ENCODE results near the gene PXDC1.
"Not testable (repeated sequence)": the region's sequence is repeated elsewhere in the genome, so short reads cannot be mapped to it uniquely, and the experiment has no call there.

Gene PXDC1

DNA sequence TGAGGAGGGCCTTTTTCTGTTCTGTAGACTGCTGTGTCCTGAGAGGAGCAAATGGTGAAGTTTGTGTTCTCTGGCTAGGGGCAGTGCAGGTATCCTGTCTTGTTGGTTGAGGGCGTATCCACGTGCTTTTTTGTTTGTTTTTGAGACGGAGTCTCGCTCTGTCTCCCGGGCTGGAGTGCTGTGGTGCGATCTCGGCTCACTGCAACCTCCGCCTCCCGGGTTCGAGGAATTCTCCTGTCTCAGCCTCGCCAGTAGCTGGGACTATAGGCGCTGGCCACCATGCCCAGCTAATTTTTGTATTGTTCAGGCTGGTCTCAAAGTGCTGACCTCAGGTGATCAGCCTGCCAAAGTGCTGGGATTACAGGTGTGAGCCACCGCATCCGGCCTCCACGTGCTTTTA is 10.8 kb upstream of the PXDC1 start:
- no peak for DNase-seq

DNA sequence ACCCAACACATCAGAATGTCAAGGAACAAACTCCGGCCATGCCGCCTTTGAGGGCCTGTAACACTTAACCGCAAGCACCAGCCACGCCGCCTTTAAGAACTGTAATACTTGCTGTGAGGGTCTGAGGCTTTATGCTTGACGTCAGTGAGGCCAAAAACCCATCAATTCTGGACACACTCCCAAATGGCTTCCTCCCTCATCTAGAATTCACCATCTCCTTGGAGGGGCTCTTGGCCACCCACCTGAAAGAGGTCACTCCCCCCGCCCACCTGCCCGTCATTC is 10.4 kb upstream of the PXDC1 start:
- no peak for DNase-seq

DNA sequence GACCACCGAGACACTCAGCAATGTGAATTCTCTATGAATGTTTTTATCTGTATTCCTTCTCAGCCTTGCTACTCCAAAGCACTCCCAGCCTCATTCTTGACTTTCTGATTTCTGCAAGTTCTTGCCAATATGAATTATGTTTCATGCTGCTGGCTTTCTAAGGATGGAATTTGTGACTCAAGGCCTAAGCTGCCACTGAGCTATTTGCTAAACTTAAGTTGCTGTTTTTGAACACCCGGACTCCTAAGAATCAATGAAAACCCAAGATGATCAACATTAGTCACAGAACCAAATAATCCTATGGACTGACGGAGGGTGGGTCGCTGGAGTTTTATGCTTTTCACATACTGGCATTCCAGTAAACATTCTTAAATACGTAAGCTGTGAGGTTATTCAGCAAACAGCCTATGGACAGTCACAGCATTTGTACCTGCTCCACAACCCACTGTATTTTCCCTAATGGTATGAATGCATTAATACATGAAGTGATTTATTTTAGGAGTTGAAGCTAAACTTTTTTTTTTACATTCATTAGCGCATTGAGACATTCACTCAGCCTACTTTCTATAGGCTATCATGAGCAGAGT is 8.2 kb upstream of the PXDC1 start:
- DNase-seq, result no peak

DNA sequence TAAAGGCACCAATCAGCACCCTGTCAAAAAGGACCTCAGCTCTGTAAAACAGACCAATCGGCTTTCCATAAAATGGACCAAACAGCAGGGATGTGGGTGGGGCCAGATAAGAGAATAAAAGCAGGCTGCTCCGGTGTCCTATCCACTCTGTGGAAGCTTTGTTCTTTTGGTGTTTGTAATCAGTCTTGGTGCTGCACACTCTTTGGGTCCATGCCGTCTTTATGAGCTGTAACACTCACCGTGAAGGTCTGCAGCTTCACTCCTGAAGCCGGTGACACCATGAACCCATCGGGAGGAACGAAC is 7.3 kb upstream of the PXDC1 start:
- no peak for DNase-seq

DNA sequence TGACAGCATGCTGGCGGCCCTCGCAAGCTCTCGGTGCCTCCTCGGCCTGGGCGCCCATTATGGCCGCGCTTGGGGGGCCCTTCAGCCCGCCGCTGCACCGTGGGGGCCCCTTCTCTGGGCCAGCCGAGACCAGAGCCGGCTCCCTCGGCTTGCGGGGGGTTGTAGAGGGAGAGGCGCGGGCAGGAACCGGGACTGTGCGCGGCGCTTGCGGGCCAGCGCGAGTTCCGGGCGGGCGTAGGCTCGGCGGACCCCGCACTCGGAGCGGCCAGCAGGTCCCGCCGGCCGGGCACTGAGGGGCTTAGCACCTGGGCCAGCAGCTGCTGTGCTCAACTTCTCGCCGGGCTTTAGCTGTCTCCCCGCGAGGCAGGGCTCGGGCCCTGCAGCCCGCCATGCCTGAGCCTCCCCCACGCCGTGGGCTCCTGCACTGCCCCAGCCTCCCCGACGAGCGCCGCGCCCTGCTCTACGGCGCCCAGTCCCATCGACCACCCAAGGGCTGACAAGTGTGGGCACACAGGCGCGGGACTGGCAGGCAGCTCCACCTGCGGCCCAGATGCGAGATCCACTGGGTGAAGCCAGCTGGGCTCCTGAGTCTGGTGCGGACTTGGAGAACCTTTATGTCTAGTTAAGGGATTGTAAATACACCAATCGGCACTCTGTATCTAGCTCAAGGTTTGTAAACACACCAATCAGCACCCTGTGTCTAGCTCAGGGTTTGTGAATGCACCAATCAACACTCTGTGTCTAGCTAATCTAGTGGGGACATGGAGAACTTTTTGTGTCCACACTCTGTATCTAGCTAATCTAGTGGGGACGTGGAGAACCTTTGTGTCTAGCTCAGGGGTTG is 6.7 kb upstream of the PXDC1 start:
- DNase-seq, result not testable (repeated sequence)

DNA sequence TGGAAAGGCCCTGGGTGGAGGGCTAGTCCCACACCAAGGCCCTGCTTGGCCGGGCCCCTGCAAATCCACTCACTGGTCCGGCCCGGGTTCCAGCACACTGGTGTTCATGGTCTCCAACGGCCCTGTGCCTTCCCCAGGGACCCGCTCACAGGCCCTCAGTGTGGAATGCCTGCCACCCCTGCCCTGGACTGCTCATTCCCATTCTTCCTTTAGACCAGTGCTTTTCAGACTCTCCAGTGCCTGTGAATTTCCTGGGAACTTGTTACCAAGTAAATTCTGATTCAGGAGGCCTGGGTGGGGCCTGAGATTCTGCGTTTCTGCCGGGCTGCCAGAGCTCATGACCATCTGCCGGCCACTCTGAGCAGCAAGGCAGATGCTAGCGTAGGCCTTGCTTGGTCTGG is 5.7 kb upstream of the PXDC1 start:
- DNase-seq, result no peak

DNA sequence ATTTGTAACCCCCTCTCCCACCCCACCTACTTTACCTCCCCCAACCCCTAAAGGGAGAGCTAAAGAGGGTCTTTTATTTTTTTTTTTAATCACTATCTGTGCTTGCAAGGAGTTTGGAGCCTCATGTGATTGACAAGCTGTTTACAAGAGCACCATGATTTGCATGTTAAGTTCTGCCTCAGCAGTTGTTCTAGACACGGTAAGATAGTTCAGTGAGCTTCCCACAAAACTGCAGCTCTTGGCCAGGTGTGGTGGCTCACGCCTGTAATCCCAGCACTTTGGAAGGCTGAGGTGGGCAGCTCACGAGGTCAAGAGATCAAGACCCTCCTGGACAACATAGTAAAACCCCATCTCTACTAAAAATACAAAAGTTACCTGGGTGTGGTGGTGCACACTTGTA is 5.0 kb upstream of the PXDC1 start:
- DNase-seq, result no peak

DNA sequence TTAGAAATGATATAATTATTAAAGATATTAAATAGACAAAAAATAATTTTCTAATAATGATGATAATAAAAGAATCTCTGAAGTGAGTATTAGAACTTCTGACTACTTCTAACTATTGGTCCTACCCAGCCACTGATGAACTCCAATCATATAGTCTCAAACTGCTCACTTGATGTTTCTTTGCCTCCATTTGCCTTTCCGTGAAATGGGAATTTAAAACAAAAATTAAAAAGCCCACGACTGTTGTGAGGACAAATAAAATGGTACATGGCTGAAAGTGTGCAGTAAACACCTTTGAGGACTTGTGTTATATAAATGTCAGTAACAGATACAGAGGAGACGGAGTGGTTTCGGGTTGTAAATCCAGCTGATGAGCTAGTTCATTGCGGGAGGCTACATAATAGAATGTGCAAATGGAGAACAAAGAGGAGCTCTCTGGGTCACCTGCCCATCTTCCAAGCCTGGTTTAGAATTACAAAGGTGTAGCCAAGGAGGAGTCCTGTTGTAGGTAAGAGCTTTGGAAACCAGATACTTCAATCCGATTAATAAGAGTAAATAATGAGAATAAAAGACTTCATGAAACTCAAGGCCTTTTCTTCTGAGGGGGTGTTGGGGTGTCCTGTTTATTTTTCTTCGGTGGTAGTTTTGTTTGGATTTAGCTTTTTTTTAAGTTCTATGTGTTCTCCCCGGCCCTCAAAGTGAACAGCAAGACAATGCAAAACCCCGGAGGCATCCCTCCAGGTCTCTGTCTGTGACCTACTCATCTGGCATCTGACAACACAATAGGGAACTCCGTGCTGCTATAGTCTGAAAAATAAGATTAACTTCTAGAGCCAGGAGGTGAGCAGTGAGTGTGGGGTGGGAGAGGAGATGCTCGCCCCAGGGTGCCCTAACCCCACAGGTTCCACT is 4.4 kb upstream of the PXDC1 start:
- DNase-seq, result no peak

DNA sequence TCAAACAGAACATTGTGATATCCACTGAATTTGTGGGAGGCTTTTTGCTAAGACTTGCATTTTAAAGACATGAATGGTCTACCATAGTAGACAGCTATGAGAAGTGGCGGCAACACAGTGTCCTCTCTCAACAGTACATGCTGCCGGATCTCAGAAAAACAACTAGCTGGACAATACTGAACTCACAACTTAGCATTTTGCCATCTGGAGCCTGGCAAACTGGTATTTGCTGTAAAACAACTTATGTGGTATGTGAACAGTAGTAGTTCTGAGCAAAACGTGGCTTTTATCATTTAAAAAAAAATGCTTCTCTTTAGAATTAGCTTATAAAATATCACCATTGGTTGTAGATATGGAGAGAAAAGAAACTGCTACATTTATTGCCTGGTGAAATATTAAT is 3.3 kb upstream of the PXDC1 start:
- no peak for DNase-seq

DNA sequence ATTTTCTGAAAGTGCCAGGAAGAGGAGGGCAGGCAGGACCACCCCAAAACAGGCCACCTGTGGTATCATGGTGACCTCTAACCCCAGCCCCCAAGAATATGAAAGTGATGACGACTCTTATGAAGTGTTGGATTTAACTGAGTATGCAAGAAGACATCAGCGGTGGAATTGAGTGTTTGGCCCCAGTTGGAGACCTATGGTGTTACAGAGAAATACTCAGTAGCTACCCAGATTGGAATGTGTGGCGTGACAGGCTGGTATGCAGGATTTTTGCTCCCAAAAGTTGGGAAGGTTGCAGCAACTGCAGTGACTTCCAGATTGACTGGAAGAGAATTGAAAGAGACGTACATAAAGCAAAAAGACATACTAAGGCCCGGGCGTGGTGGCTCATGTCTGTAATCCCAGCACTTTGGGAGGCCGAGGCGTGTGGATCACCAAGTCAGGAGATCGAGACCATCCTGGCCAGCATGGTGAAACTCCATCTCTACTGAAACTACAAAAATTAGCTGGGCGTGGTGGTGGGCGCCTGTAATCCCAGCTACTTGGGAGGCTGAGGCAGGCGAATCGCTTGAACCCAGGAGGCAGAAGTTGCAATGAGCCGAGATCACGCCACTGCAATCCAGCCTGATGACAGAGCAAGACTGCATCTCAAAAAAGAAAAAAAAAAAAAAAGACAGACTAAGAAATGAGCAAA is 2.7 kb upstream of the PXDC1 start:
- not testable (repeated sequence) for DNase-seq

DNA sequence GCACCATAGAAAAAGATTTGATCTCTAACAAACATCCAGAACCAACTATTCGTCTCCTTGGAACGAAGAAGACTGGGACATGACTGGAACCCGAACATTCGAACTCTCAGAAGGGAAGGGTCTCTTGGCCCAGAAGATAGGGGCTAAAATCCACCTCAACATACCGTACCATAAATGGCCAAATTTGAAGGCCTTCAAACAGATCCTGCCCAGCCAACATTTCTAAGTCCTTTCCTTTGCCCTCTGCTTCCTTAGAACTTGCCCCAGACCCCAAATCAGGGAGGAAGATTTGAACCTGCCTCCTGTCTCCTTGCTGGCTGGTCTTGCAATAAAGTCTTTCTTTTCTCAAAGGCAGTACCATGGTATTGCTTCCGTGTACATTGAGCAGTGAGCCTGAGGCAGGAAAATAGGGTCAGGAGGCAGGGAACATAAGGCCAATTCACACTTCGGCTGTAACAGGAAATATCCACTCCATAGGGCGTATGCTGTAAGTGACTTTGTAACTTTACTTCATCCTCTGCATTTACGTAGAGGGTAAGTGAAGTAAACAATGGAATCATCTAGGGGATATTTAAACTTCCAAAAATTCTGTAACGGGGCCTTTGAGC is 1.8 kb upstream of the PXDC1 start:
- no peak for DNase-seq

DNA sequence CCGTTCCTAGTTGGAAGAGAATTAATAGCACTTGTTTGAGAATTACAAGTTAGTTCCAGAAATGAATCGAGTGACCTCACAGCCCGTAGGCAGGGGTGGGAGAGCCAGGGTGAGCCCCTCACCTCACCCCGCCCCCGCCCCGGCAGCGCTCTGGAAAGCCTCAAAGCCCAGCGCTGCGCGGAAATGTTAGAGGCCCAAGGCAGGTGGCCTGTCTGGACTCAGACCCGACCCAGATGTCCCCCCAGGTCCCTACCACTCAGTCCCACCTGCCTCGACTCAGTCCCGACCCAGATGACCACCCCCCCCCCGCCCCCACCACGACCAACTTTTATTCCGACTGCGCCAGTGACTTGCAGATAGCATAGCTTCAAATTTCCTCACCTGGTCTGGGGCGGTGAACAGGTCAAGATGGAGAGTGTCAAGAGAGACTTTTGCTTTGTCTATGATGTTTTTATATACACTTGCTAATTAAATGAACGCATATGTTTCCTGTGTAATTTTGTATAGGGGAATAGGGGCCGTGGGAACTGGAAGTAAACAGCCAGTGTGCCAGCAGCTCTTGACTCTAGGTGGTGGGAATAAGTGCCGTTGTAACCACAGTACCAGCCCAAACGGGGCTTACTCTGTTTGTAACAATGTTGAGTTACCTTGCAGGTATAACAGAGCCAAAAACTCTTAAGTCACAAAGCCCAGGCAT is 1.2 kb upstream of the PXDC1 start:
- DNase-seq, result no peak

DNA sequence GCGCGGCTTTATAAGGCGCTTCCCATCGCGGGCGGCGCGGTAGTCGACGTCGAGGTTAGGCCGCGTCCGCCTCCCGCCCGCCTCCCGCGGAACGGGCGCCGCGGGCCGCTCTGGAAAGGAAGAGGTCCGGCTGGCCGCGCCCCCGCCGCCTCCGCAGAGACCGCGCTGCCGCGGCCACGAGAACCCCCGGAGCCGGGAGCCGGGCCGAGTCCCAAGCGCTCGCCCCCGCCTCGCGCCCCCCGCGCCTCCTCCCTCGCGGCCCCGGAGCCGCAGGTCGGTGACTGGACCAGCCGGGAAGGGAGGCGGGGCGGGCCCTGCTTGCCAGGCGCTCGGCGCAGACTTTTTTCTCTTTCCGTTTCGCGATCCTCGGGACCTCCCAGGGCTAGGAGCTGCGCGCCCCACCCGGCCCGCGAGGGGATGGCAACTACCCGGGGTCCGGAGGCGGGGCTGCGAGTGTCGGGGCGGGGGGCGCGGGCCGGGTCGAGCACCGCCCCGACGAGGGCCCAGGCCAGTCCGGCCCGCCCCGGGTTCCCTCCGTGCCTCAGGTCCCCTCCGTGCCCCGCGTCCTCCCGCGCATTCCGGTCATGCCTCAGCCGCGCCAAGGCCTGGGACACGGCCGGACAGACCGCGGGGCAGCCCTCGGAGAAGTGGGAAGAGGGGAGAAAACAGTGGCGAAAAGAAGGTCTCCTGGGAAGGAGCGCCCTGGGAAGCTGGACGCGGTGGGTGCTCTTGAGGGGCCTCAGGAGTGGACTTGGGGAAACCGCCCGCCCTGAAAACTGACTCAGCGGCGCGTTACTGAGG is 417 bp upstream of the PXDC1 start:
- peak; percentile 67 for DNase-seq

DNA sequence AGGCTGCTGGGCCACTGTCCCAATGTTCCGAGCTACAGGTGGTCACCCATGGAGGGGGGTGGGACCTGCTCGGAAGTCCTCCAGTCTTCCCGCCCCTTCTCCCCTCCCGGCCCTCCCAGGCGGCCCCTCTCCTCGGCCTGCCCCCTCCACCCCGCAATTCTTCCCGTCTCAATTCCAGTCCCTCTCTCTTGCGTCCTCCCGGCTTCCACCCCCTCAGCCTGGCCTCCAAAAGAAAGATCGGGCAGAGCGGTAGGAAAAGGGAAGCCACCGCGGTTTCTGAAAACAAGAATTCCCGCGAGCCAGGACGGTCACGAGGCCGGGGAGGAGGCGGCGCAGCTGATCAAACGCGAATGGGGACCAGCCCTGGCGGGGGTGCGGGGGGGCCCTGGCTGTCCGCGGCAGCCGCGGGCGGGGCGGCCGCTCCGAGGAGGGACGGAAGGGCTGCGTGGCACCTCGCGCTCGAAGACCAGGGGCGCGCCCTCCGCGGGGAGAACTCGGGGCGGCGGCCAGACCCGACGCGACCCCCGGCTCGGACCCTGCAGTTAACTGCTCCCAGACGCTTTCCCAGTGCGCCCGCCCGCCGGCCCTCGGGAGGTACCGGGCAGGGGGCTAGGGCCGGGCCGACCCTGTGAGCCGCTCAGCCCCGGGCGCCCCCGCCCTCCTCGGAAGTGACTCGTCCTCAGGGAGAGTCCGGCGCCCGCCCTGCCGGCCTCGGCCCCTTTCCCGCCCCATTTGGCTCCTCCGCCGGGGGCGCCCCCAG is 1.0 kb downstream of the PXDC1 start:
- DNase-seq, result no peak

DNA sequence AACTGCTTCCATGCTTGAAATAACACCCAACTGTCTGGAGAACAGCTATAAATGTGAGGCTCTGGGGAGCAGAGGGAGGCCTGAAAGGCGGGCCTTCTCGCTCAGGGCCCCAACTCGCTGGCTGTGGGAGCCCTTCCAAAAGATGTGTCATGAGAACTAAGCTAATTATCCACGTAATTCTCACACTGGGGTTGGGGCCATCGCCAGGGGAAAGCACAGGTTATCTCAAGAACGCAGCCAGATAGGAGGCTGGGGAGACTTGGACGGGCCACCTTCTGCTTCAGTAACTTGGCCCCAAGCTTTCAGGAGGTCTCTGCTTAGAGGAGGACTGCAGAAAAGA is 1.6 kb downstream of the PXDC1 start:
- DNase-seq, result no peak

DNA sequence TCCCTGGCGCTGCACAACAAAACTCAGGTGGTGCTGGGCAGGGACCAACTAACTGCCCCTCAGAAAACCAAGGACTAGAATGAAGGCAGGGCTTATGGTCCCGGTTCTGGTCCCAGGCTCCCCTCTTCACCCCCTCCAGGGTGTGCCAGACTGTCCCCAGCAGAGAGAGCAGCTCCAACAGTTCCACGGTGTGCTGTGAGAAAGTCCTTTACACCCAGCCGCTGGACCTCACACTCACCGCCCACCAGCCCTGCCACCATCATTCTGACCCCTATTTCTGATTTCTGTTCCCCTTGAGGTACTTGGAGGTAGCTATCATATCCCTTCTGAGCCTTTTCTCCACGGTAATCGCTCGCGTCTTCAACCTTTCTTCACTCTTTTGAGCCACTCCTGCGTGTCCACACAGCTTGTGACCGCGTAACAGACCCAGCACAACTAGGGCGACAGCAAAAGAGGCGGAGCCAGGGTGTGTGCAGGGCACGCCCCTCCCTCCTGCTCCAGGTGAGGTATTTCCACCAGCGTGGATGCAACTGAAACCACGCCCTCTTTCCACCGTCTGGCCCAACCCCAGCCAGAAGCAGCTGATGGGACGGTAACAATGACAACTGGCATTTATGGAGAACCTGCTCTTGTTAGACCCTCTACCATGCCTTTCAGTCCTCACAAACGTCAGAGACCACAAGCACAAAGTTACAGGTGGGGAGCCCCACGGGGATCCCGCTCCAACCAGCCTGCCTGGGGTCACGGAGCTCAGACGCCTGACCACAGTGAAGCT is 2.3 kb downstream of the PXDC1 start:
- DNase-seq, result no peak

DNA sequence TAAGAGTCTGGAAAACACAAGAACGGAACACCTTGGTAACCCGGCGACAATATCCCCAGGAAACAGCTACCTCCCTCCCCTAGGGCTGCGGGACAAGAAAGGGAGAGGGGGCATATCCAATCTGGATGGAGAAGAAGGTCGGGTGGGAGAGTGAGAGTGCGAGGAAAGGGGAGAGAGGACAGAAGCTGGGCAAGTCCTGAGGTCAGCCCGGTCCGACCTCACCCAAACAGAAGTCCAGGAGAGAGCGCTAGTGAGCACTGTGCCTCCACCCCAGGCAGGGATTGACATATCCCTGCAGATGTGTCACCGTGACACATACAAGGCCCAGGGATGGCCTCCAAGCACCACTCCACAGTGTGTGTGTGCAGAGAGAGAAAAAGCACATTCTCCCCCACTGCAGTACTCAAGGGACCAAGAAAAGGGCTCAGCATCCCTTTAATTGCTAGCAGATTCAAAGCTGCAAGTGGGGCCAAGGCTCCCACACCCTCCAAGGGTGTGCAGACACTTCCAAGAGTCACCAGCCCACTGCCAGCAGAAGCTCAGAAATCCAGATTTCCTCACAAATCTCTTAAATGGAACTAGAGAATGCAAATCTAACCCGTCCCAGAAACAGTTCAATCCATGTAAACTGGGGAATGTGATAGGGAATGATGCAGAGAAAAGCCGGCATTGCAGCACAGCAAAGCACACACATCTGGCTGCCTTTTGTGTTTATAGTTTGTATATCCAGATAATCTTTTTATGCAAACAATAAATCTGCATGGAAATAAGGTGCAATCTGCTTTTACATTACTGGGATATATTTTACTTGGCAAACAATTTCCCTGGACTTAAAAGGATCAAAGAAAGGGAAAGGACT is 3.1 kb downstream of the PXDC1 start:
- DNase-seq, result peak; percentile 46

DNA sequence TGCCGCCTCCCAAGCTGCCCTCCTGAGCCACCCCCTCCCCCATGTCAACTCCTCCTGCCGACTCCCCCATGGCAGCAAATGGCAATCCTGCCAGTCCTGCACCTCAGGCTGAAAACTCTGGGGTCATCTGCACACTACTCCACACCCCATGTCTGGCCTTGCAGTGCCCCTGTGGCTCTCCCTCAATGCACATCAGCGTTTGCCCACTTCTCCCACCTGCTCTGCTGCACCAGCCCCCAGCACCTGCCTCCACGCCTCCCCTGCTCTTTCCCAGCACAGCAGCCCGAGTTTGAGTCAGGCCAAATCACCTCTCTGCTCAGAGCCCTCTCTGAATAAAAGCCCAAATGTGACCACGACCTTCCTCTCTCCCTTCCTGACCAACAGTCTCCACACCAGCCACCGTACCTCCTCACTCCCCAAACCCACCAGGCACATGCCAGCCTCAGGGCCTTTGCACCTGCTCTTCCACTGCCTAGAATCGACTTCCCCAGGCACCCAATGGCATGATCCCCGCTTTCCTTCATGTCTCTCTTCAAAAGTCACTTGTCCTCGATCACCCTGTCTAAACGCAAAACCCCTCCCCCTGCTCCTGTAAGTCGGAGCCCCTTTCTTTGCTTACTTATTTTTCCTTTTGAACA is 4.3 kb downstream of the PXDC1 start:
- DNase-seq, result no peak

DNA sequence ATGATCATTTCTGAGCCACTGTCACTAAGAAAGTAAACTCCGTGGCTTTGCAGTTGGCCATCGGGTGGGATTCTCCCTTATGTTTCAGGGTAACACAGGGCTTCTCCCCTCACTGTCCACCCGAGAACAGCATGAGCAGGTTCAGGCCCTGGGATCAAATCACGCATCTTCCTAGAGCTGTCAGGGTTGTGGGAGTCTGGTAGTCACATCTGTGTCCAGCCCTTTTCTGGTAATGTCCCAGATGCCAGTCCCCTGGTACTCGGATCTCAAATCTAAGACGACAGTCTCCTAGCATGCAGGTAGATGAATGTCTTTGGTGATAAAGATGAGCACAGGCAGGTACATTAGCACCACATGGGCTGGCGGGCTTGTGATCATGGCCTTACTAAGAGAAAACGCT is 4.8 kb downstream of the PXDC1 start:
- no peak for DNase-seq

Data from activated CD4-positive, alpha-beta T cell treated with anti-CD3 and anti-CD28 coated beads, Interleukin-10, Interleukin-2, amounts not matched to agents 100 ng/mL and 50 ng/mL, durations not matched to agents 16 hours and 8 hours (primary cell).